Mesodermal cell (in vitro differentiated cells): Measurements from ENCODE around the gene CST4.
"Not testable (repeated sequence)": the region's sequence is repeated elsewhere in the genome, so short reads cannot be mapped to it uniquely, and the experiment has no call there.

Experiments used
- H3K27ac ChIP-seq: 2 replicates; pipeline ENCODE4 v1.7.0; 2013; ENCODE audit warnings: mild to moderate bottlenecking, low read depth, low read length, moderate library complexity; ENCODE audit not compliant: severe bottlenecking
- H3K36me3 ChIP-seq: 2 replicates; pipeline ENCODE4 v1.7.1; 2013; ENCODE audit warnings: mild to moderate bottlenecking, low read length, moderate library complexity; ENCODE audit not compliant: control insufficient read depth, insufficient read depth
- H3K4me1 ChIP-seq: one replicate; pipeline ENCODE4 v1.7.1; 2013; ENCODE audit warnings: mild to moderate bottlenecking, low read length; ENCODE audit not compliant: insufficient read depth, control insufficient read depth, poor library complexity, severe bottlenecking
- H3K4me3 ChIP-seq: 2 replicates; pipeline ENCODE4 v1.7.0; 2013; ENCODE audit warnings: low read length, control low read depth, mild to moderate bottlenecking; ENCODE audit not compliant: insufficient read depth, poor library complexity, severe bottlenecking; ENCODE audit errors: extremely low read depth
- H3K9me3 ChIP-seq: 2 replicates; pipeline ENCODE4 v1.7.1; 2013; ENCODE audit warnings: mild to moderate bottlenecking, low read length, moderate library complexity; ENCODE audit not compliant: control insufficient read depth
- WGBS, 2 experiments: methylation state at CpG; one replicate each; pipeline ENCODE4 v1.1.5; 2013; ENCODE audit warnings: missing lambda C conversion rate in 2 of 2; ENCODE audit not compliant: insufficient coverage in 2 of 2; 5-methylcytosine and 5-hydroxymethylcytosine counted together

Gene CST4

DNA sequence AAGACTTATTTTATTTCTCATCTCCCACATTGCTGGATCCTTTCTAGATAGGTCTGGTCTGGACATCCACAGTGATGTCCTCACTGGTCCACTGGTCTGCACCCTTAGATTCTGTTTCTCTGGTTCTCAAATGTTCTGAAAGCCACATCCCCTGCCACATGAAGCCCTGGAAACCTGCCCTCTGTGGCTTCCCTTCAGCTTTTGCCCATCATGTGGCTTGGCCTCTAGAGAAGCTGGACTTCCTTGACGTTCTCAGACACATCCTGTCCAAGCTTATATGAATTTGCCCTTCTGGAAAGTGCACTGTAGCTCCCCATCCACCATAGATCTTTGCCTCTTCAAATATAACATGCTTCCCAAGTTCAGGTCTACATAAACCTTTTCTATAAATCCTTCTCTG lies 18.5 kb downstream of the CST4 start:
- 33 to 82% methylated on average over 1 of the region's 1 CpG for WGBS, 2 experiments
- H3K9me3 ChIP-seq: no peaks in the 10 kb centered on the region
- H3K27ac ChIP-seq: no peak overlapping the region
- H3K36me3 ChIP-seq: no peaks in the 10 kb centered on the region
- H3K4me1 ChIP-seq: no peaks in the 10 kb centered on the region
- H3K4me3 ChIP-seq: no peak overlapping the region

DNA sequence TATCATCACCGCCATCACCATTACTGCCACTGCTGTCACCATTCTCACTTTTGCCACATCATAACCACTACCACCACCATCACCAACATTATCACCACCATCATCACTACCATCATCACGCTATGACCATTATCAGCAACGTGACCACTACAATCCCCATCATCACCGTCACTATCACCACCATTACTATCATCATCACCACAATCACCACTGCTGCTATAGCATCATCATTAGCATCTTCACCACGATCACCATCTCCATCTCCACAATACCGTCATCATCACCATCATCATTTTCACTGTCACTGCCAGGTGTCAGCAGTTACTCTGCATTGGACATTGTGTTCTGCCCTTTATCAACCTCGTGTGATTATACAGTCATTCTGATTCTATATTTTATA lies 19.0 kb downstream of the CST4 start:
- 87 to 89% methylated on average over 6 of the region's 7 CpGs for WGBS, 2 experiments

DNA sequence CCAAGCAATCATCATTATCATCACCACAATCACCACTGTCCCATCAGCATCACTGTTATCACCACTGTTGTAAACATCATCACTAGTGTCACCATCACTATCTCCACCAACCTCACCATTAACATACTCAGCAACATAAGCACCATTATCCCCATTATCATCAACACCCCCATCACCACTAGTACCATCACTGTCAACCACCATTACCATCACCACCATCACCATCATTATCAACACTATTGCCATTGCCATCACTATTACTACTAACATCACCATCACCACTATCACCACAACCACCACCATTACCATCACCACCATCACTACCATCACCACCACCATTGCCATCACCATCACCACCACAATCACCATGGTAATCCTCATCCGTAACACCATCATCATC lies 19.5 kb downstream of the CST4 start:
- Histone ChIP-seq H3K4me3 (no peak overlapping the region), H3K9me3 (no peaks in the 10 kb centered on the region), H3K36me3 (no peaks in the 10 kb centered on the region), H3K4me1 (no peaks in the 10 kb centered on the region), H3K27ac (no peak overlapping the region)
- 90 to 100% methylated on average over 1 of the region's 1 CpG for WGBS, 2 experiments

More for the DNA sequence above, 19.0 kb downstream of the CST4 start:
- Histone ChIP-seq H3K4me3 (no peak overlapping the region), H3K4me1 (no peaks in the 10 kb centered on the region), H3K36me3 (no peaks in the 10 kb centered on the region), H3K9me3 (no peaks in the 10 kb centered on the region), H3K27ac (no peak overlapping the region)

DNA sequence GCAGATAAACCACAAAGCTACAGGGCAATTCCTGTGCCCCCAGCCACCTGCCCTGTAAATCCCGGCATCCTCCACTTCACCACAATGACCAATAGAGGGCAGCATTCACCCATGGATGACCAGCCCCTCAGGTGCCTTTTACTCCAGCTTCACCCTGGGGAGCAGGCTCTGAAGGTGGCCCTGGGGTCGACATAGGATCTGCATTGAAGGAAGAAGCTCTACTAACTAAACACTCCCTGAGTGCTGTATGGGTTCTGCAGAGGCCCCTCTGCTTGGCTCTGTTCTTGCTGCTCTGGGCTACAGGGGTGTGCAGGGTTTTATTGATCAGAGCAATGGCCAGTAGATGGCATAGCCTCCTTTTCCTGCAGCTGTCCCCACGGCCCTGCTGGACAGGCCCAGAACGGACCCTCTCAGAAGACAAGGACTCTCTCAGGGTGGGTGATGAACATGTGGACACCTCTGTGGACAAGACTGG lies 20.3 kb downstream of the CST4 start:
- H3K4me3 ChIP-seq: no peak overlapping the region
- H3K4me1 ChIP-seq: no peaks in the 10 kb centered on the region
- 40 to 46% methylated on average over 3 of the region's 4 CpGs for WGBS, 2 experiments
- no peaks in the 10 kb centered on the region for H3K9me3 ChIP-seq
- H3K36me3 ChIP-seq: no peaks in the 10 kb centered on the region
- H3K27ac ChIP-seq: no peak overlapping the region

GRCh38 chr20:23667666-23668065 lies 21.2 kb downstream of the CST4 start:
- Histone ChIP-seq H3K36me3 (no peaks in the 10 kb centered on the region), H3K27ac (no peak overlapping the region), H3K9me3 (no peaks in the 10 kb centered on the region), H3K4me3 (no peak overlapping the region), H3K4me1 (no peaks in the 10 kb centered on the region)
- WGBS, 2 experiments: 82 to 92% methylated on average over 7 of the region's 7 CpGs

GRCh38 chr20:23666698-23667097 lies 22.1 kb downstream of the CST4 start:
- no peak overlapping the region for H3K4me3 ChIP-seq
- WGBS, 2 experiments: 69 to 100% methylated on average over 1 to 2 of the region's 3 CpGs
- no peaks in the 10 kb centered on the region for H3K9me3 ChIP-seq
- no peaks in the 10 kb centered on the region for H3K36me3 ChIP-seq
- H3K27ac ChIP-seq: no peak overlapping the region
- no peaks in the 10 kb centered on the region for H3K4me1 ChIP-seq

DNA sequence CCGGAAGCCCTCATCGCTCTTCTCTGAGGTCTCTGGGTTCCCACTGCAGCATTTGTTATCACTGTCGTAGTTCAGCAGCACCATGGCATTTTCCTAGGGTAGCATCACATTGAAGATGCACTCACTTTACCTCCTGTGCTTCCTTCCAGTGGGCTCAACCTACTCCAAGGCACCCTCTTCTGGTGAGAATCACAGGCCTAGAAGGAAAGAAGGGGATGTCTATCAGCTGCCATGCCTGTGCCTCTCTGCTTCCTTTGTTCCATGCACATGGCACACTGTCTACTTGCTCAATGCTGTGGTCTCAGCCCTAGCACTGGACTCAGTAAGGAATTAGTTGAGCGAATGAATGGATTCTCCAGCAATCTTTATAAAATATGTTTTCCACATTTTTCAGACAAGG lies 22.6 kb downstream of the CST4 start:
- Histone ChIP-seq H3K36me3 (no peaks in the 10 kb centered on the region), H3K9me3 (no peaks in the 10 kb centered on the region), H3K4me1 (no peaks in the 10 kb centered on the region), H3K4me3 (no peak overlapping the region), H3K27ac (no peak overlapping the region)
- whole genome bisulfite sequencing, 2 experiments: 85 to 93% methylated on average over 3 to 4 of the region's 4 CpGs

- Histone ChIP-seq H3K4me3 (no peak overlapping the region), H3K36me3 (no peaks in the 10 kb centered on the region), H3K27ac (no peak overlapping the region), H3K9me3 (no peaks in the 10 kb centered on the region), H3K4me1 (peaks cover 8% of the 10 kb centered on the region)
- WGBS, 2 experiments: 95% methylated on average over 3 of the region's 3 CpGs; no CpG with 5 or more reads in 1 of the 2 experiments
Measured at GRCh38 chr20:23664954-23665353, 23.9 kb downstream of the CST4 start.

GRCh38 chr20:23664046-23664445 lies 24.8 kb downstream of the CST4 start:
- not testable (repeated sequence) for H3K4me3 ChIP-seq, H3K27ac ChIP-seq, H3K36me3 ChIP-seq, H3K9me3 ChIP-seq
- 0 to 83% methylated on average over 1 to 3 of the region's 4 CpGs for WGBS, 2 experiments
- H3K4me1 ChIP-seq: peaks cover 17% of the 10 kb centered on the region

DNA sequence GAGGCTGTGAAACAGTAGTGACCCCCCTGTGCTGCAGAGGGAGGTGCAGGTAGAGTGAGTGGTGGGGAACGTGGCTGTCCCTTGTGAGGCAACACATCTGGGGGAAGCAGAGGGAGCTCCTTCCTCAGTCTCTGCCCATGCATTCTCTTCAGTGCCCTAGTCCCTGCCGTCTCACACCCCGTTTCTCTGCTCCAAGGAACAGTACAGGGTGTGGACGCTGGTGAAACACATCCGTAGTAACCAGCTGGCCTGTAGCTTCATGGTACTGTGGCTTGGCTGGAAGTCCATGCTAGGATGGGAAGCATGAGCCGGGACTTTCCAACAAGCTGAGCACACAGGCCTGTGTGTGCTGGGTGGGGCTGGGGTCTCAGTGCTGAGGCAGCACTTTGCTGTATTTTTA lies 25.7 kb downstream of the CST4 start:
- no peaks in the 10 kb centered on the region for H3K9me3 ChIP-seq
- H3K36me3 ChIP-seq: no peaks in the 10 kb centered on the region
- peaks cover 25% of the 10 kb centered on the region for H3K4me1 ChIP-seq
- H3K27ac ChIP-seq: no peak overlapping the region
- 82 to 90% methylated on average over 5 to 6 of the region's 6 CpGs for WGBS, 2 experiments
- no peak overlapping the region for H3K4me3 ChIP-seq

- WGBS, 2 experiments: 96 to 97% methylated on average over 7 to 9 of the region's 9 CpGs
- Histone ChIP-seq H3K36me3 (no peaks in the 10 kb centered on the region), H3K4me1 (peaks cover 31% of the 10 kb centered on the region), H3K4me3 (no peak overlapping the region), H3K27ac (no peak overlapping the region), H3K9me3 (no peaks in the 10 kb centered on the region)
Measured at GRCh38 chr20:23662276-23662870, 26.5 kb downstream of the CST4 start.
